ENCODE results near the gene CYP24A1.

Gene CYP24A1

GRCh38 chr20:54173653-54174456 is at the start of gene CYP24A1:
TSS of gene CYP24A1 (minus strand) at chr20:54173986. CDS start at chr20:54173579, 407 bp downstream.
- DNase-seq (ENCODE audit: low read depth): no peak

- DNase-seq (ENCODE audit: low read depth): no peak
These were observed 49.5 kb upstream of the CYP24A1 start for GRCh38 chr20:54223285-54223684.

- no peak for DNase-seq (ENCODE audit: low read depth)
These were observed 48.5 kb upstream of the CYP24A1 start for GRCh38 chr20:54221996-54222890.

- no peak for DNase-seq (ENCODE audit: low read depth)
These were observed 47.6 kb upstream of the CYP24A1 start for GRCh38 chr20:54221353-54221752.

- DNase-seq (ENCODE audit: low read depth): no peak
These were observed 46.9 kb upstream of the CYP24A1 start for GRCh38 chr20:54220722-54221121.

- no peak for DNase-seq (ENCODE audit: low read depth)
These were observed 46.1 kb upstream of the CYP24A1 start for GRCh38 chr20:54219751-54220426.

- no peak for DNase-seq (ENCODE audit: low read depth)
These were observed 44.7 kb upstream of the CYP24A1 start for GRCh38 chr20:54218470-54218869.

- DNase-seq (ENCODE audit: low read depth): no peak
These were observed 44.0 kb upstream of the CYP24A1 start for GRCh38 chr20:54217762-54218161.

- DNase-seq (ENCODE audit: low read depth): no peak
These were observed 41.5 kb upstream of the CYP24A1 start for GRCh38 chr20:54215157-54215789.

- no peak for DNase-seq (ENCODE audit: low read depth)
These were observed 40.8 kb upstream of the CYP24A1 start for GRCh38 chr20:54214566-54214965.

GRCh38 chr20:54212871-54213270 is 39.1 kb upstream of the CYP24A1 start:
- DNase-seq (ENCODE audit: low read depth): no peak

- no peak for DNase-seq (ENCODE audit: low read depth)
These were observed 38.4 kb upstream of the CYP24A1 start for GRCh38 chr20:54212226-54212625.

- DNase-seq (ENCODE audit: low read depth): no peak
These were observed 35.5 kb upstream of the CYP24A1 start for GRCh38 chr20:54209216-54209813.

- DNase-seq (ENCODE audit: low read depth): no peak
These were observed 34.9 kb upstream of the CYP24A1 start for GRCh38 chr20:54208548-54209176.

- DNase-seq (ENCODE audit: low read depth): peak; percentile 50
These were observed 34.2 kb upstream of the CYP24A1 start, which contains the start of gene PFDN4 for GRCh38 chr20:54207743-54208547. TSS of gene PFDN4 (plus strand) at chr20:54208087. CDS start at chr20:54208101, 14 bp downstream.

- DNase-seq (ENCODE audit: low read depth): no peak
These were observed 33.4 kb upstream of the CYP24A1 start for GRCh38 chr20:54207053-54207742.

- DNase-seq (ENCODE audit: low read depth): no peak
These were observed 31.7 kb upstream of the CYP24A1 start for GRCh38 chr20:54205450-54205849.

GRCh38 chr20:54204481-54204880 is 30.7 kb upstream of the CYP24A1 start:
- DNase-seq (ENCODE audit: low read depth): no peak

GRCh38 chr20:54204063-54204462 is 30.3 kb upstream of the CYP24A1 start:
- no peak for DNase-seq (ENCODE audit: low read depth)

Measured in T-helper 22 cell (primary cell).